Stomach (tissue), 9 donors: ENCODE measurements around the gene GRIA4. TPM values are rescaled to one million over a fixed set of nuclear protein-coding genes. Genes with fewer than 3 reads are reported as not detected.

ENCODE experiments used
- DNase-seq, 2 donors: peaks; one replicate each; pipeline versions ENCODE4 v3.0.0 to v3.0.0-alpha.2; 2013 to 2019
- H3K27ac ChIP-seq, 5 donors: fragments of 200-600 bp in 4 of 5; sonication (generic) in 4 of 5; one replicate each; pipeline ENCODE4 v1.5.1; 2013 to 2019; ENCODE audit warnings: mild to moderate bottlenecking in 1 of 5, moderate library complexity in 1 of 5
- H3K27me3 ChIP-seq, 3 donors: fragments of 200-600 bp; sonication (generic); one replicate each; pipeline ENCODE4 v1.5.1; 2017 to 2019; ENCODE audit warnings: mixed run types in 1 of 3
- H3K36me3 ChIP-seq, 4 donors: fragments of 200-600 bp; sonication (generic); 1 replicate in 3 of 4; 2 replicates in 1 of 4; pipeline ENCODE4 v1.5.1; 2016 to 2019
- H3K4me1 ChIP-seq, 4 donors: fragments of 200-600 bp; sonication (generic); one replicate each; pipeline ENCODE4 v1.5.1; 2016 to 2019
- H3K4me3 ChIP-seq, 4 donors: fragments of 200-600 bp; sonication (generic) in 3 of 4; one replicate each; pipeline ENCODE4 v1.5.1; 2016 to 2019; ENCODE audit warnings: mild to moderate bottlenecking in 1 of 4
- H3K9me3 ChIP-seq, 4 donors: fragments of 200-600 bp; sonication (generic); one replicate each; pipeline ENCODE4 v1.5.1; 2016 to 2019
- CTCF ChIP-seq, 7 experiments: fragments of 450-650 bp in 4 of 7; fragments of 200-600 bp in 3 of 7; sonication (generic) in 3 of 7; IDR thresholded peaks; one replicate each; pipeline ENCODE4 v1.5.1; 2016 to 2019; ENCODE audit warnings: antibody characterized with exemption in 7 of 7, control low read depth in 2 of 7, mild to moderate bottlenecking in 1 of 7
- EP300 ChIP-seq: sonication (generic); formaldehyde crosslinking; IDR thresholded peaks from one replicate; pipeline ENCODE4 v1.6.1; 2017; ENCODE audit warnings: antibody characterized with exemption
- POLR2A ChIP-seq, 4 donors: fragments of 450-650 bp; IDR thresholded peaks; one replicate each; pipeline ENCODE4 v1.6.1; 2016; ENCODE audit warnings: antibody characterized with exemption in 4 of 4, control low read depth in 2 of 4, mild to moderate bottlenecking in 1 of 4, moderate library complexity in 1 of 4
- POLR2AphosphoS5 ChIP-seq, 3 donors: sonication (generic); formaldehyde crosslinking; IDR thresholded peaks; one replicate each; pipeline ENCODE4 v1.6.1; 2016; ENCODE audit warnings: antibody characterized with exemption in 3 of 3
- WGBS, 5 donors: extraction: QIAGEN DNeasy Blood & Tissue Kit in 3 of 5; methylation state at CpG; one replicate each; pipeline versions ENCODE4 v1.1.5 to v1.1.7; 2013 to 2018; 5-methylcytosine and 5-hydroxymethylcytosine counted together
- intact Hi-C: fragments of 100-400 bp; cut with DNase I; formaldehyde crosslinking; loops from one replicate; pipeline ENCODE4 v1.15.1; 2023; ENCODE audit warnings: low total_unique reads
- polyA plus RNA-seq, 3 donors: library from polyadenylated mRNA; stranded (reverse); fragments of 200-250 nt; gene quantifications; one replicate each; pipeline ENCODE4 v1.2.3, GENCODE V29; 2013
- total RNA-seq, 5 donors: library from RNA; depleted of rRNA; stranded (reverse); fragments of >200 nt; gene quantifications; one replicate each; pipeline versions ENCODE4 v1.1.0 to v1.2.3, GENCODE V29; 2014 to 2016
- donor health status: healthy with polysubstance abuse.
- donor health status: Bipolar disorder and iron deficiency.
- donor health status: healthy.

The GRIA4 gene
- total and polyA plus RNA-seq, 8 donors: under 0.01 to 5.9 (median 2.0) TPM; not detected in 1

GRCh38 chr11:105690467-105690866 lies 80.6 kb downstream of the GRIA4 start:
- DNase-seq: no peak
- intact Hi-C loops: no loop called here
- H3K27ac ChIP-seq: no peak overlapping the region
- TF ChIP-seq CTCF (IDR thresholded peaks at IDR 0.05) (no peak), POLR2A (IDR thresholded peaks at IDR 0.05) (no peak), EP300 (no peak), POLR2AphosphoS5 (IDR thresholded peaks at IDR 0.05) (no peak)
- H3K27me3 ChIP-seq: no peaks in the 10 kb centered on the region
- no peaks in the 10 kb centered on the region for H3K36me3 ChIP-seq
- no peaks in the 10 kb centered on the region for H3K9me3 ChIP-seq
- no peaks in the 10 kb centered on the region for H3K4me1 ChIP-seq
- H3K4me3 ChIP-seq: no peak overlapping the region
- WGBS, 5 donors: 27 to 53% (median 38%) methylated on average over 1 of the region's 1 CpG

- no peaks in the 10 kb centered on the region for H3K4me1 ChIP-seq
- no peak overlapping the region for H3K27ac ChIP-seq
- TF ChIP-seq POLR2AphosphoS5 (IDR thresholded peaks at IDR 0.05): no peak
- TF ChIP-seq EP300: no peak
- no peak for TF ChIP-seq CTCF (IDR thresholded peaks at IDR 0.05)
- no peak for TF ChIP-seq POLR2A (IDR thresholded peaks at IDR 0.05)
- no peaks in the 10 kb centered on the region for H3K27me3 ChIP-seq
- 46 to 60% (median 54%) methylated on average over 2 of the region's 2 CpGs for WGBS, 5 donors
- H3K4me3 ChIP-seq: no peak overlapping the region
- intact Hi-C loops: no loop called here
- no peaks in the 10 kb centered on the region for H3K36me3 ChIP-seq
- H3K9me3 ChIP-seq: no peaks in the 10 kb centered on the region
- DNase-seq: no peak
Measured at GRCh38 chr11:105693075-105693759, 83.3 kb downstream of the GRIA4 start.

- no peak overlapping the region for H3K27ac ChIP-seq
- intact Hi-C loops: no loop called here
- no peaks in the 10 kb centered on the region for H3K27me3 ChIP-seq
- no peaks in the 10 kb centered on the region for H3K36me3 ChIP-seq
- no peaks in the 10 kb centered on the region for H3K9me3 ChIP-seq
- TF ChIP-seq CTCF (IDR thresholded peaks at IDR 0.05) (no peak), EP300 (no peak), POLR2AphosphoS5 (IDR thresholded peaks at IDR 0.05) (no peak), POLR2A (IDR thresholded peaks at IDR 0.05) (no peak)
- 79 to 86% (median 86%) methylated on average over 2 of the region's 2 CpGs for WGBS, 5 donors
- no peak overlapping the region for H3K4me3 ChIP-seq
- DNase-seq: no peak
- H3K4me1 ChIP-seq: no peaks in the 10 kb centered on the region
Measured at GRCh38 chr11:105696000-105696399, 86.1 kb downstream of the GRIA4 start.

DNA sequence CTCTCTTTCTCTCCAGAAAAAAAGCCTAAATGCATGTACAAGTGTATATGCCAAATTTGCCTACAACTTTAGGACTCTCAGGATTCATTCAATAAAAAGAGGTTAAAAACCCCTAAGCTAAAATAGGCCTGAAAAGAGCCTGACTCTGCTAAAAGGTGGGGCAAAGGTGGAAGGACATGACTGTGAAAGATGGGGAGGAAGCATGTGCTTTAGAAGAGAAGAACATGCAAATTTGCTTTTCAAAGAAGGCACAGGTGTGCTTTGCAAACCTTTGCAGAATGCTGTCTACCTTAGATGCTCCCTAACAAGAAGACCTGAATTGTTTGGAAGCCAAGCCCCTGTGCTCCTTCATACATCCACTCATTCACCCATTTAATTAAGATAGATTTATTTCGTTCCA lies 87.4 kb downstream of the GRIA4 start:
- no peaks in the 10 kb centered on the region for H3K4me1 ChIP-seq
- DNase-seq: no peak
- H3K27me3 ChIP-seq: no peaks in the 10 kb centered on the region
- no peak overlapping the region for H3K27ac ChIP-seq
- WGBS, 5 donors: 0 to 93% (median 36%) methylated on average over 1 of the region's 1 CpG
- H3K9me3 ChIP-seq: no peaks in the 10 kb centered on the region
- intact Hi-C loops: no loop called here
- no peaks in the 10 kb centered on the region for H3K36me3 ChIP-seq
- TF ChIP-seq EP300 (no peak), CTCF (IDR thresholded peaks at IDR 0.05) (no peak), POLR2AphosphoS5 (IDR thresholded peaks at IDR 0.05) (no peak), POLR2A (IDR thresholded peaks at IDR 0.05) (no peak)
- no peak overlapping the region for H3K4me3 ChIP-seq
